Aorta (tissue), 5 donors: ENCODE results near the gene SCRT2. TPM values are rescaled to one million over a fixed set of nuclear protein-coding genes. Genes with fewer than 3 reads are reported as not detected.

Experiments
- ATAC-seq: fragments of 200-7000 bp; cut with Tn5 transposase; one replicate; pipeline ENCODE4 v1.9.1; 2022; ENCODE audit warnings: moderate library complexity; ENCODE audit not compliant: low FRiP score
- DNase-seq, 2 donors: peaks; one replicate each; pipeline ENCODE4 v3.0.0-alpha.2; 2020
- H3K27ac ChIP-seq, 2 donors: one replicate each; pipeline ENCODE4 v1.5.1; 2013; ENCODE audit warnings: low read length in 2 of 2, mild to moderate bottlenecking in 2 of 2, moderate library complexity in 2 of 2, control low read depth in 1 of 2, inconsistent platforms in 1 of 2, low read depth in 1 of 2
- H3K27me3 ChIP-seq, 2 donors: one replicate each; pipeline ENCODE4 v1.6.1; 2013; ENCODE audit warnings: control low read depth in 1 of 2, low read length in 1 of 2, mild to moderate bottlenecking in 1 of 2, moderate library complexity in 1 of 2; ENCODE audit not compliant: insufficient read depth in 2 of 2, control insufficient read depth in 1 of 2
- H3K36me3 ChIP-seq, 2 donors: one replicate each; pipeline ENCODE4 v1.6.1; 2013; ENCODE audit warnings: control low read depth in 1 of 2, low read length in 1 of 2, mild to moderate bottlenecking in 1 of 2; ENCODE audit not compliant: insufficient read depth in 2 of 2, control insufficient read depth in 1 of 2
- H3K4me1 ChIP-seq, 2 donors: one replicate each; pipeline ENCODE4 v1.6.1; 2013; ENCODE audit warnings: low read length in 2 of 2, control low read depth in 1 of 2, mild to moderate bottlenecking in 1 of 2, moderate library complexity in 1 of 2; ENCODE audit not compliant: insufficient read depth in 2 of 2, control insufficient read depth in 1 of 2
- H3K4me3 ChIP-seq, 2 donors: one replicate each; pipeline ENCODE4 v1.5.1; 2013; ENCODE audit warnings: low read length in 2 of 2, control low read depth in 1 of 2, mild to moderate bottlenecking in 1 of 2
- H3K9me3 ChIP-seq: one replicate; pipeline ENCODE4 v1.6.1; 2013; ENCODE audit warnings: mild to moderate bottlenecking, low read length; ENCODE audit not compliant: control insufficient read depth
- WGBS, 2 donors: extraction: QIAGEN DNeasy Blood & Tissue Kit; methylation state at CpG; one replicate each; pipeline ENCODE4 v1.1.7; 2013; 5-methylcytosine and 5-hydroxymethylcytosine counted together
- intact Hi-C, 2 donors: fragments of 100-400 bp; cut with DNase I; formaldehyde crosslinking; loops; one replicate each; pipeline versions ENCODE4 v1.14.2 to v1.15.0; 2022
- polyA plus RNA-seq, 2 donors: library from polyadenylated mRNA; stranded (reverse); fragments of 200-250 nt; gene quantifications; one replicate each; pipeline ENCODE4 v1.2.3, GENCODE V29; 2013
- total RNA-seq, 2 donors: library from RNA; stranded (reverse); fragmentation: NEBNext Ultra II Directional; extraction: Animal tissue kit (Norgen Biotek cat#: 25700); gene quantifications; one replicate each; pipeline ENCODE4 v1.2.1, GENCODE V29; 2021
- donor health status: healthy with polysubstance abuse.
- donor health status: Bipolar disorder and iron deficiency.
- donor health status: DM: no; HTN: no; CAD: no.
- donor health status: DM: no; HTN: no; CAD: no.
- donor health status: DM: yes; HTN: yes; CAD: no.

The SCRT2 gene
- total and polyA plus RNA-seq, 4 donors, result not detected

DNA sequence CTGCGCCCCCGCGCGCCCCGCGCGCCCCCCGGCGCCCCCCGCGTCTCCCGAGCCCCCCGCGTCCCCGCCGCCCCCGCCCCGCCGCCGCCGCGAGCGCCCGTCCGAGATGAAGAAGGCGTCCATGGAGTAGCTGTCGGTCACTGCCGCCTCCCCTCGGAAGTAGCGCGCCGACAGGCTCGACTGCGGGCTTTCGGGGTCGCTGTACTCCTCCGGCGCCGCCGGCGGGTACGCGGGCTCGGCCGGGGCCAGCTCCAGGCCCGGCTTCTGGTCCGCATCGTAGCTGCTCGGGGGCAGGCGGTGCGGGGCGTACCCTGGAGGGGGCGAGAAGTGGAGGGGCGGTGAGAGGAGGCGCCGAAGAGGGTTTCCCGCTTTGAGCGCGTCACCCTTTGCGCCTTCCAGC is 11.5 kb downstream of the SCRT2 start:
- intact Hi-C loops, result no loop called here
- no peaks in the 10 kb centered on the region for H3K36me3 ChIP-seq
- DNase-seq (no peak), ATAC-seq (no peak)
- no peaks in the 10 kb centered on the region for H3K27me3 ChIP-seq
- H3K27ac ChIP-seq, result no peak overlapping the region
- no peaks in the 10 kb centered on the region for H3K4me1 ChIP-seq
- no peaks in the 10 kb centered on the region for H3K9me3 ChIP-seq
- H3K4me3 ChIP-seq, result no peak overlapping the region
- WGBS, 2 donors, result 4% methylated on average over 25 to 60 of the region's 60 CpGs

DNA sequence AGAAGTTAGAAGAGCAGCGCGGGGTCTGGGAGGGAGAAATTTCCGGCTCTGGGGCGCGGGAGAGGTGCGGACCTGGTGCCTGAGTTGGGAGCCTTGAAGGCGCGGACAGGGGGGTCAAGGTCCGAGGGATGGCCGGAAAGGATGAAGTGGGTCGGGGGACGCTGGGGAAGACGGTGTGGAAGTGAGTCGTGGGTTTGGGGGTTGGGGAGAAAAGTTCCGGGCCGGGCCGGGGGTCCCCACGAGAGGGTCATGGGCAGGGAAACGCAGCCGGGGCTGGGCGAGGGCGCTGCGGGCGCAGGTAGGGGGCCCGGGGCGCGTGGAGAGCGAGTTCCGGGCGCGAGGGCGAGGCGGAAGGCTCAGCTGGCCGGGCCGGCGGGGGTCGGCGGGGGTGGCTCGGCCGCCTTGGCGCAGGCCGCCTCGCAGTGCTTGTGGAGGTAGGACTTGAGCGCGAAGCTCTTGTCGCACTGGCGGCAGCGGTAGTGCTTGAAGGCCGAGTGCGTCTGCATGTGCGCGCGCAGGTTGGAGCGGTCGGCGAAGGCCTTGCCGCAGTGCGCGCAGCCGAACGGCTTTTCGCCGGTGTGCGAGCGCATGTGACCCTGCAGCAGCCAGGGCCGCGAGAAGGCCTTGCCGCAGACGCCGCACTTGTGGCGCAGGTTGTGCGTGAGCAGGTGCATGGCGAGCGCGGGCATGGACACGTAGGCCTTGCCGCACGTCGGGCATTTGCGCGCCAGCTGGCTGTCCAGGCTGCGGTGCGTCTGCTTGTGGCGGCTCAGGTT is 12.1 kb downstream of the SCRT2 start:
- ATAC-seq (no peak), DNase-seq (no peak)
- 5% methylated on average over 74 to 84 of the region's 84 CpGs for WGBS, 2 donors
- no peak overlapping the region for H3K27ac ChIP-seq
- H3K36me3 ChIP-seq, result no peaks in the 10 kb centered on the region
- no peaks in the 10 kb centered on the region for H3K4me1 ChIP-seq
- H3K4me3 ChIP-seq, result no peak overlapping the region
- H3K9me3 ChIP-seq, result no peaks in the 10 kb centered on the region
- intact Hi-C loops, result no loop called here
- H3K27me3 ChIP-seq, result no peaks in the 10 kb centered on the region

DNA sequence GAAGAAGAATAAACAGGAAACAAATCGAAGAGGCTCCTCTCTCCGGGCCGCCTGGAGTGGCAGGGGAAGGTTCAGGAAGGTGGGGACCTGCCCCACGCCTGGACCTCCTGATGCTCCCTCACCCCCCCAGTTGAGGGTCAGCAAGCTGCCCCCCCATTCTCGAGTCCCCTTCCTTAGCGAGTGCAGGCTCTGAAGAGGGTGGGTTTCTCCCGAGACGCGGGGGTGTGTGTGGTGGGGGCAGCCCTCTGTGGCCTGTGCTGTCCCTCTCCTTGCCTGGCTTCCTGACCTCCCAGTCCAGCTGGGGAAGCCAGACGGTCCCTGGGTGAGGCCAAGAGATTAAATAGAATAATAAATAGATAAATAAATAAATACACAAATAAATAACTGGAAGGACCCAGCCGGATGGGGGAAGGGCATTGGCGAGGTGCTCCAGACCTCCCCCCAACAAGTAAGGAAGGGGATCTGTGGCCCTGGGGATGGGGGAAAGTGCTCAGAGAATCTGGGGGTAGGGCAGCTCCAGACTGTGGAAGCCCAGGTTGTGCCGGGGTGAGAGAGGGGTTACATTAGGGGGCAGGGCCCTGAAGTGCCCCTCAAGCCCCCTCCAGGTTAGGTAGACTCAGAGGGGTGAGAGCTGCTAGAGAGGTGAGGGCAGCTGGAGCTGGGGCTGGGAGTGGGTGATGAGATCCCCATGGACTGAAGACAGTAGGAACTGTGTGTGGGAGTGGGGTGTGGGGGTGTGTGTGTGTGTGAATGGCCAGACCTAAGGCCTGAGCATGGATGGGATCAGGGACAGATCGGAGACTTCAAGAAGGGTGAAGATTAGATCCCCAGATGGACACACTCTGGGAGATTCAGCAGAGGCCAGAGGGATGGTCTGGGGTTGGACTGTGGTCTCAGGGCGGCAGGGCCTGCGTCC is 13.1 kb downstream of the SCRT2 start:
- no peak overlapping the region for H3K4me3 ChIP-seq
- ATAC-seq, result no peak
- no peaks in the 10 kb centered on the region for H3K27me3 ChIP-seq
- no peaks in the 10 kb centered on the region for H3K9me3 ChIP-seq
- intact Hi-C loops, result no loop called here
- H3K36me3 ChIP-seq, result no peaks in the 10 kb centered on the region
- H3K4me1 ChIP-seq, result no peaks in the 10 kb centered on the region
- WGBS, 2 donors, result 25 to 28% methylated on average over 16 of the region's 16 CpGs
- H3K27ac ChIP-seq, result no peak overlapping the region
- no peak for DNase-seq

DNA sequence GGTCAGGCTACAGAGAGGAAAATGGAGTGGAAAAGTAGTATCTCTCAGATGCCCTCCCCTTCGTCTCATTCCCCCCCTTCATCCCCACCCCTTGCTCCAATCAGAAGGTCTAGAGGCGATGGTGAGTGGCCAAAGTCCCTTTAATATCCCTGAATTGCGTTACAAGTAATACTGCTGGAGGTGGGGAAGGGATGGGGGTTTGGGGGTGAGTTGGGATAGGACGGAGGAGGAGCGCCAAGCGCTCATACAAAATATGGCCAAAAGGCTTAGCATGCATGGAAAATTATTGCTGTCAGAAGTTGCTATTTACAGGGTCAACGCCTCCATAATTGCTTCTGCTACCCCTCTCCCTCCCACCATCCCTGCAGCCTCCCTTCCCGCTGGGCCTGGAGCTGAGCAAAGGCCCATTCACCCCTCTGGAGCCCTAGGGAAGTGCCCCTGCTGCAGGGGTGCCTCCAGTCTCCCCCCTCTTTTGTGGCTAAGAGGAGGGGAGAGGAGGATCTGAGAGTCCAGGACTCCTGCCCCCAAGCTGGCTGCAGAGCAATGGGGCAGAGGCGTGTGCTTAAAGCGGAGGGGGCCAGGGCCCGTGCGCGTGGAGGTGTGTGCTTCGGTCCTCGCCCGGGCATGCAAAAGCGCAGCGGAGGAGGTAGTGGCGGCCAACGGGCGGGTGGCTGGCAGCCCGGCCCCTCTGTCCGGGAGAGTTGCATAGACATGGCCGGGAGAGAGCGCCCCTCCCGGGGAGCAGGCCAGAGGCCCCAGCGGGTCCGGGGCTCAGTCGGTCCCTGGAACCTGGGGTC is 13.9 kb downstream of the SCRT2 start:
- intact Hi-C loops, result no loop called here
- WGBS, 2 donors, result 21 to 28% methylated on average over 29 of the region's 29 CpGs
- no peak for ATAC-seq
- no peaks in the 10 kb centered on the region for H3K4me1 ChIP-seq
- no peak overlapping the region for H3K27ac ChIP-seq
- no peaks in the 10 kb centered on the region for H3K36me3 ChIP-seq
- no peaks in the 10 kb centered on the region for H3K27me3 ChIP-seq
- H3K4me3 ChIP-seq, result no peak overlapping the region
- DNase-seq, result no peak
- H3K9me3 ChIP-seq, result no peaks in the 10 kb centered on the region

DNA sequence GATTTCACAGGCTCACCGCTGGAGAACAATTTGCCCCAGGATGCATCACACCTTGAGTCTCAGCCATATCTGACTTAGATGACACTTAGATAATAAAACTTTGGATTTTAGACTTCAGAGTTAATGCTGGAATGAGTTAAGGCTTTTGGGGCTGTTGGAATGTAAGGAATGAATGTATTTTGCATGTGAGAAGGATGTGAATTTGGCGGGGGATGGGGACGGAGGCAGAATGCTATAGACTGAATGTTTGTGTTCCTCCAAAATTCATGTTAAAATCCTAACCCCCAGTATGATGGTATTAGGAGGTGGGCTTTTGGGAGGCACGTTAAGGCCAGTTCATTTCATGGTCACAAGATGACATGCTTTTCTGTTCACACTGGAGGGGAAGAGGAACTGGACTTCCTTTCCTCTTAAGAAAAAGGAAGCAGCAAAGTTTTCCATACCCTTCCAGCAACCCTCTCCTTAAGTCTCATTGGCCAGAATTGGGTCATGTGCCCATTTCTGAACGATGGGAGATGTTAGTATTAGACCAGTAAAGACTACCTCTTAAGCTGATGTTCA is 16.8 kb downstream of the SCRT2 start:
- WGBS, 2 donors, result 15 to 21% methylated on average over 5 of the region's 5 CpGs
- ATAC-seq (no peak), DNase-seq (no peak)
- Histone ChIP-seq H3K27me3 (no peaks in the 10 kb centered on the region), H3K9me3 (no peaks in the 10 kb centered on the region), H3K4me1 (no peaks in the 10 kb centered on the region), H3K4me3 (no peak overlapping the region), H3K27ac (no peak overlapping the region), H3K36me3 (no peaks in the 10 kb centered on the region)
- intact Hi-C loops, result loop anchor here in 1 of 2 donors (10.0 kb wide), 2 partner anchors 114 to 166 kb away; partner anchors contain the start of gene CSNK2A1

DNA sequence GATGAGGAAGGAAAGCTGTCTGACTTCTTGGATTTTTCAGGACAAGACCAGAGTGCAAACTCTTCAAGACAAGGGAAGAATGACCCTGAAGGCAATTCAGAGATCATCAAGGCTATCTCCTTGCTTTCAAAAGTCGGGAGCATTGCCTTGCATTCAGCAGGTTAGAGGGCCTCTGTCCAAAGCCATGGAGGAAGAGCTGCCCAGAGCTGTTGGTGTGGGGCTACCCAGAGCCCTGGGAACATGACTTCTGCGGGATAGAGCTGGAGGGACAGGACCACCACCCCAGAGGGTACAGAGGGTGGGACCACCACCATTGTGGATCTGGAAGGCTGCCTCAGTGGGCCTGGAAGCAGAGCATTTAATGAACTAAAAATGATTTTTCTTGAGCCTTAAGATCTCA is 17.4 kb downstream of the SCRT2 start:
- 45 to 47% methylated on average over 2 of the region's 2 CpGs for WGBS, 2 donors
- Histone ChIP-seq H3K27ac (no peak overlapping the region), H3K36me3 (no peaks in the 10 kb centered on the region), H3K4me3 (no peak overlapping the region), H3K9me3 (no peaks in the 10 kb centered on the region), H3K27me3 (no peaks in the 10 kb centered on the region), H3K4me1 (no peaks in the 10 kb centered on the region)
- DNase-seq (no peak), ATAC-seq (no peak)
- intact Hi-C loops, result loop anchor here in 1 of 2 donors (10.0 kb wide), 2 partner anchors 113 to 167 kb away; partner anchors contain the start of gene CSNK2A1

DNA sequence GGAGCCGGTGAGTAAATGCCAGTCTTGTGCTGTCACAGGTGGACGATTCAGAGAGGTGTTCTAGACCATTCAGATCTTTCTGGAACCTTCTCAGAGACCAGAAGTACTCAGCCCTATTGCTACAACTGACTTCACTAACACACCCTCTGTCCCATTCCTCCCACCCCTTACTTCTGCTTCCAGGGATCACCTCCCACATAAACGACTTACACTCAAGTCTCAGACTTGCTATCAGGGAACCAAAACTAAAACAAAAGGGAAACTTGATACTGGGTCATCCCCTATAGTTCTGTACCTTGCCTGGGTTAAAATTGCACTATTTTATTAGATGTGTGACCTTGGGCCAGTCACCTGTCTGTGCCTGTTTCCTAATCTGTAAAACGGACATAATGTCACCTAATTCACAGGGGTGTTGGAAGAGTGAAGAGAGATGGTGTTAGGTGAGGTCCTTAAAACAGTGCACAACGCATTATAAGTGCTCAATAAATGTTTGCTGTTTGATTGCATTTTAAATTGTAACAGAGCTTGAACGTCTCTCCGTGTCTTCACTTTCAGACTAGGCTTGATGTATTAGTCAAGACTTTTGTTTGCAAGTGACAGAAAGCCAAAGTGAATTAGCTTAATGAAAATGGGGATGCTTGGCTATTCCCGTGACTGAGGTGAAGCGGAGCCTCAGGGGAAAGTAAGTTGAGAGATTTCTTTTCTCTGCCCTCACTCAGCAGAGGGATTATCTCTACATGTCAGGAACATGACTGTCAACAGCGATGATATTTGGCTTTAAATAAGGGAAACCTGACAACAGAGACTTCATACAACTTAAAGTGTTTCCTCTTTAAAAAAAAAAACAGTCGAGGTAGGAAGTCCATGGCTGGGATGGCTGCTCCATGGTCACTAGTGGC is 19.6 kb downstream of the SCRT2 start:
- ATAC-seq (no peak), DNase-seq (no peak)
- H3K27me3 ChIP-seq, result no peaks in the 10 kb centered on the region
- H3K36me3 ChIP-seq, result no peaks in the 10 kb centered on the region
- H3K9me3 ChIP-seq, result no peaks in the 10 kb centered on the region
- intact Hi-C loops, result loop anchor here in 1 of 2 donors (10.0 kb wide), 2 partner anchors 111 to 169 kb away; partner anchors contain the start of gene CSNK2A1
- H3K4me3 ChIP-seq, result no peak overlapping the region
- WGBS, 2 donors, result 84 to 86% methylated on average over 11 of the region's 11 CpGs
- no peak overlapping the region for H3K27ac ChIP-seq
- H3K4me1 ChIP-seq, result no peaks in the 10 kb centered on the region
